H9 (cell line): Measurements from ENCODE around the gene ATP5PB. TPM values are rescaled to one million over a fixed set of nuclear protein-coding genes. Genes with fewer than 3 reads are reported as not detected.

Source experiments
- DNase-seq: peaks from one replicate; pipeline ENCODE4 v3.0.0-alpha.2; 2017
- H2AFZ ChIP-seq: one replicate; pipeline ENCODE4 v1.6.1; 2013; ENCODE audit warnings: mild to moderate bottlenecking, low read length, control low read depth, moderate library complexity
- H2AK5ac ChIP-seq: 2 replicates; pipeline ENCODE4 v1.6.1; 2013; ENCODE audit warnings: low read length, control low read depth, mixed read lengths; ENCODE audit not compliant: insufficient read length
- H2BK120ac ChIP-seq: one replicate; pipeline ENCODE4 v1.6.1; 2013; ENCODE audit warnings: low read depth, mild to moderate bottlenecking, low read length, control low read depth, inconsistent platforms; ENCODE audit not compliant: poor library complexity, severe bottlenecking
- H2BK12ac ChIP-seq: 2 replicates; pipeline ENCODE4 v1.6.1; 2013; ENCODE audit warnings: low read length, control low read depth, mixed read lengths, low read depth; ENCODE audit not compliant: insufficient read length
- H2BK15ac ChIP-seq: 2 replicates; pipeline ENCODE4 v1.6.1; 2013; ENCODE audit warnings: low read depth, low read length, control low read depth
- H2BK20ac ChIP-seq: one replicate; pipeline ENCODE4 v1.6.1; 2013; ENCODE audit warnings: low read depth, mild to moderate bottlenecking, low read length, control low read depth, inconsistent platforms; ENCODE audit not compliant: poor library complexity, severe bottlenecking
- H2BK5ac ChIP-seq: 2 replicates; pipeline ENCODE4 v1.6.1; 2013; ENCODE audit warnings: low read length, control low read depth, mixed read lengths; ENCODE audit not compliant: insufficient read length
- H3K14ac ChIP-seq: 2 replicates; pipeline ENCODE4 v1.6.1; 2013; ENCODE audit warnings: low read length, control low read depth; ENCODE audit not compliant: insufficient read depth
- H3K18ac ChIP-seq: 2 replicates; pipeline ENCODE4 v1.6.1; 2013; ENCODE audit warnings: low read depth, mild to moderate bottlenecking, mixed read lengths, low read length, control low read depth; ENCODE audit not compliant: insufficient read length
- H3K23ac ChIP-seq: 2 replicates; pipeline ENCODE4 v1.6.1; 2013; ENCODE audit warnings: low read length, control low read depth, mixed read lengths, low read depth; ENCODE audit not compliant: insufficient read length
- H3K23me2 ChIP-seq: 2 replicates; pipeline ENCODE4 v1.6.1; 2013; ENCODE audit warnings: low read depth, mild to moderate bottlenecking, mixed read lengths, low read length, control low read depth; ENCODE audit not compliant: insufficient read length, poor library complexity, severe bottlenecking
- H3K27ac ChIP-seq: 2 replicates; pipeline ENCODE4 v1.5.1; 2013; ENCODE audit warnings: low read length, control low read depth, mixed read lengths, low read depth; ENCODE audit not compliant: insufficient read length
- H3K27me3 ChIP-seq: 2 replicates; pipeline ENCODE4 v1.6.1; 2013; ENCODE audit warnings: low read length, control low read depth, inconsistent platforms; ENCODE audit not compliant: insufficient read depth
- H3K4ac ChIP-seq: 2 replicates; pipeline ENCODE4 v1.6.1; 2013; ENCODE audit warnings: low read depth, mild to moderate bottlenecking, control low read depth, inconsistent platforms, low read length, moderate library complexity
- H3K4me1 ChIP-seq: 2 replicates; pipeline ENCODE4 v1.6.1; 2013; ENCODE audit warnings: low read length, control low read depth, inconsistent platforms; ENCODE audit not compliant: insufficient read depth
- H3K4me2 ChIP-seq: 2 replicates; pipeline ENCODE4 v1.6.1; 2013; ENCODE audit warnings: low read length, control low read depth, mixed read lengths; ENCODE audit not compliant: insufficient read length, insufficient read depth
- H3K56ac ChIP-seq: 2 replicates; pipeline ENCODE4 v1.6.1; 2013; ENCODE audit warnings: low read depth, mild to moderate bottlenecking, mixed read lengths, low read length, control low read depth; ENCODE audit not compliant: insufficient read length
- H3K79me1 ChIP-seq: 2 replicates; pipeline ENCODE4 v1.6.1; 2013; ENCODE audit warnings: low read depth, mild to moderate bottlenecking, moderate library complexity, low read length, control low read depth, inconsistent platforms; ENCODE audit not compliant: insufficient read depth, poor library complexity, severe bottlenecking
- H3K79me2 ChIP-seq: 2 replicates; pipeline ENCODE4 v1.6.1; 2013; ENCODE audit warnings: low read length, control low read depth, inconsistent platforms; ENCODE audit not compliant: insufficient read depth
- H3K9ac ChIP-seq: 2 replicates; pipeline ENCODE4 v1.6.1; 2013; ENCODE audit warnings: low read length, control low read depth, mixed read lengths; ENCODE audit not compliant: insufficient read length; ENCODE audit errors: extremely low read depth
- H3K9me3 ChIP-seq: one replicate; pipeline ENCODE4 v1.6.1; 2013; ENCODE audit warnings: low read depth, low read length, inconsistent platforms; ENCODE audit not compliant: control insufficient read depth
- H3T11ph ChIP-seq: one replicate; pipeline ENCODE4 v1.6.1; 2013; ENCODE audit warnings: mild to moderate bottlenecking, low read length, control low read depth, inconsistent platforms
- H4K20me1 ChIP-seq: one replicate; pipeline ENCODE4 v1.6.1; 2013; ENCODE audit not compliant: control insufficient read depth, insufficient read length, insufficient read depth
- H4K5ac ChIP-seq: 2 replicates; pipeline ENCODE4 v1.6.1; 2013; ENCODE audit warnings: low read depth, mild to moderate bottlenecking, mixed read lengths, low read length, control low read depth; ENCODE audit not compliant: insufficient read length
- H4K8ac ChIP-seq: replicated peaks from 2 replicates; pipeline ENCODE4 v1.6.1; 2013; ENCODE audit warnings: low read length, control low read depth, mixed read lengths, low read depth; ENCODE audit not compliant: insufficient read length
- H4K91ac ChIP-seq: 2 replicates; pipeline ENCODE4 v1.6.1; 2013; ENCODE audit warnings: low read depth, mild to moderate bottlenecking, moderate library complexity, mixed read lengths, low read length, control low read depth; ENCODE audit not compliant: insufficient read length
- H3K27ac Mint-ChIP-seq, 3 experiments: 2 replicates in 2 of 3; 3 replicates in 1 of 3; pipeline ENCODE4 v1.8.0; 2020 to 2021; ENCODE audit warnings: mixed read lengths in 3 of 3, mild to moderate bottlenecking in 1 of 3, moderate library complexity in 1 of 3
- H3K27me3 Mint-ChIP-seq: 2 replicates; pipeline ENCODE4 v1.8.0; 2021; ENCODE audit warnings: low read depth, mild to moderate bottlenecking, moderate library complexity, mixed read lengths
- H3K36me3 Mint-ChIP-seq, 3 experiments: 2 replicates in 2 of 3; 3 replicates in 1 of 3; pipeline ENCODE4 v1.8.0; 2020 to 2021; ENCODE audit warnings: low read depth in 3 of 3, mixed read lengths in 3 of 3; ENCODE audit not compliant: insufficient read depth in 1 of 3
- H3K4me1 Mint-ChIP-seq, 2 experiments: 2 replicates each; pipeline ENCODE4 v1.8.0; 2020; ENCODE audit warnings: mixed read lengths in 2 of 2
- H3K4me3 Mint-ChIP-seq, 2 experiments: 2 replicates in 1 of 2; 3 replicates in 1 of 2; pipeline ENCODE4 v1.8.0; 2020 to 2021; ENCODE audit warnings: mild to moderate bottlenecking in 2 of 2, mixed read lengths in 2 of 2, moderate library complexity in 1 of 2
- H3K9me3 Mint-ChIP-seq, 2 experiments: 2 replicates in 1 of 2; 3 replicates in 1 of 2; pipeline ENCODE4 v1.8.0; 2020; ENCODE audit warnings: mild to moderate bottlenecking in 2 of 2, mixed read lengths in 2 of 2, moderate library complexity in 1 of 2
- CTCF ChIP-seq: fragments of 200-600 bp; sonication (generic); conservative IDR thresholded peaks from 3 replicates; pipeline ENCODE4 v1.8.0; 2021; ENCODE audit warnings: antibody characterized with exemption, mild to moderate bottlenecking
- WGBS: extraction: QIAGEN DNeasy Blood & Tissue Kit; methylation state at CpG from one replicate; pipeline ENCODE4 v1.1.7; 2013; ENCODE audit warnings: missing lambda C conversion rate, low lambda C conversion rate, mixed read lengths; ENCODE audit not compliant: insufficient read length; ENCODE audit errors: extremely low coverage; 5-methylcytosine and 5-hydroxymethylcytosine counted together
- total RNA-seq: library from RNA; stranded (reverse); gene quantifications from 2 replicates; pipeline ENCODE4 v1.2.1, GENCODE V29; 2021

The ATP5PB gene
- total RNA-seq, 1 experiment from 2014 or later, result 250 TPM

GRCh38 chr1:111439461-111440351 lies 9.6 kb upstream of the ATP5PB start:
- Histone ChIP-seq H2AFZ (no peak overlapping the region), H4K5ac (no peak overlapping the region), H3K9me3 (no peaks in the 10 kb centered on the region), H3K4me1 (no peaks in the 10 kb centered on the region), H3K18ac (no peak overlapping the region), H3K4ac (no peak overlapping the region), H3T11ph (no peak overlapping the region), H4K91ac (no peak overlapping the region), H2BK5ac (no peak overlapping the region), H2BK20ac (no peak overlapping the region), H3K14ac (no peak overlapping the region), H3K4me2 (no peak overlapping the region), H2BK120ac (no peak overlapping the region), H3K79me2 (no peaks in the 10 kb centered on the region), H3K27me3 (no peaks in the 10 kb centered on the region), H3K79me1 (no peaks in the 10 kb centered on the region), H2BK15ac (no peak overlapping the region), H3K23ac (no peak overlapping the region), H2BK12ac (no peak overlapping the region), H2AK5ac (no peak overlapping the region), H4K8ac (no peak overlapping the region), H3K23me2 (no peaks in the 10 kb centered on the region), H3K56ac (no peak overlapping the region), H4K20me1 (no peaks in the 10 kb centered on the region), H3K9ac (no peak overlapping the region), H3K27ac (no peak overlapping the region)
- WGBS, result 100% methylated on average over 1 of the region's 3 CpGs
- peaks cover 35 to 68% (median 55%) of the 10 kb centered on the region in 3 experiments; a peak in 6 of 7 replicates for H3K36me3 Mint-ChIP-seq
- no peak for DNase-seq
- H3K27ac Mint-ChIP-seq, result no peak overlapping the region
- H3K4me1 Mint-ChIP-seq, result no peaks in the 10 kb centered on the region
- H3K4me3 Mint-ChIP-seq, result no peak overlapping the region
- no peaks in the 10 kb centered on the region for H3K9me3 Mint-ChIP-seq
- H3K27me3 Mint-ChIP-seq, result peaks cover 5% of the 10 kb centered on the region
- no peak for TF ChIP-seq CTCF
